Effector memory CD4-positive, alpha-beta T cell (primary cell): ENCODE measurements around the gene RNF43.

Source experiments
- DNase-seq, 3 donors: peaks; one replicate each; pipeline ENCODE4 v3.0.0-alpha.2; 2020
- H3K27ac ChIP-seq: 2 replicates; pipeline ENCODE4 v1.7.0; 2013; ENCODE audit warnings: mild to moderate bottlenecking, low read length, moderate library complexity; ENCODE audit not compliant: insufficient read depth, poor library complexity, severe bottlenecking
- H3K27me3 ChIP-seq: replicated peaks from 2 replicates; pipeline ENCODE4 v1.7.0; 2013; ENCODE audit warnings: mild to moderate bottlenecking, low read length; ENCODE audit not compliant: insufficient read depth, control insufficient read depth, poor library complexity, severe bottlenecking
- H3K36me3 ChIP-seq: 2 replicates; pipeline ENCODE4 v1.7.0; 2013; ENCODE audit warnings: mild to moderate bottlenecking, low read length, moderate library complexity; ENCODE audit not compliant: control insufficient read depth, insufficient read depth
- H3K4me1 ChIP-seq: 2 replicates; pipeline ENCODE4 v1.7.0; 2013; ENCODE audit warnings: low read length, mild to moderate bottlenecking; ENCODE audit not compliant: control insufficient read depth, insufficient read depth, poor library complexity, severe bottlenecking
- H3K4me3 ChIP-seq: 2 replicates; pipeline ENCODE4 v1.7.0; 2013; ENCODE audit warnings: low read length, low read depth, mild to moderate bottlenecking; ENCODE audit not compliant: insufficient read depth, poor library complexity, severe bottlenecking
- H3K9me3 ChIP-seq: 2 replicates; pipeline ENCODE4 v1.7.0; 2013; ENCODE audit warnings: mild to moderate bottlenecking, low read length, moderate library complexity; ENCODE audit not compliant: control insufficient read depth

Gene RNF43

GRCh38 chr17:58421711-58422110 is 4.4 kb upstream of the RNF43 start:
- no peak overlapping the region for H3K4me3 ChIP-seq
- no peaks in the 10 kb centered on the region for H3K4me1 ChIP-seq
- no peaks in the 10 kb centered on the region for H3K9me3 ChIP-seq
- no peaks in the 10 kb centered on the region for H3K27me3 ChIP-seq
- no peak overlapping the region for H3K27ac ChIP-seq
- H3K36me3 ChIP-seq = no peaks in the 10 kb centered on the region
- no peak for DNase-seq

GRCh38 chr17:58420827-58421226 is 3.5 kb upstream of the RNF43 start:
- H3K4me1 ChIP-seq = no peaks in the 10 kb centered on the region
- no peaks in the 10 kb centered on the region for H3K9me3 ChIP-seq
- H3K4me3 ChIP-seq = no peak overlapping the region
- no peaks in the 10 kb centered on the region for H3K36me3 ChIP-seq
- no peaks in the 10 kb centered on the region for H3K27me3 ChIP-seq
- DNase-seq = no peak
- H3K27ac ChIP-seq = no peak overlapping the region

- H3K9me3 ChIP-seq = no peaks in the 10 kb centered on the region
- no peaks in the 10 kb centered on the region for H3K4me1 ChIP-seq
- no peak overlapping the region for H3K4me3 ChIP-seq
- H3K27me3 ChIP-seq = no peaks in the 10 kb centered on the region
- H3K36me3 ChIP-seq = no peaks in the 10 kb centered on the region
- DNase-seq = no peak
- H3K27ac ChIP-seq = no peak overlapping the region
Observed at GRCh38 chr17:58416937-58417299, 416 bp downstream of the RNF43 start.

GRCh38 chr17:58416396-58416795 is 938 bp downstream of the RNF43 start:
- Histone ChIP-seq H3K27ac (no peak overlapping the region), H3K4me3 (no peak overlapping the region), H3K27me3 (no peaks in the 10 kb centered on the region), H3K36me3 (no peaks in the 10 kb centered on the region), H3K9me3 (no peaks in the 10 kb centered on the region), H3K4me1 (no peaks in the 10 kb centered on the region)
- DNase-seq = no peak

- DNase-seq = no peak
- Histone ChIP-seq H3K4me3 (no peak overlapping the region), H3K4me1 (no peaks in the 10 kb centered on the region), H3K27me3 (no peaks in the 10 kb centered on the region), H3K27ac (no peak overlapping the region), H3K36me3 (no peaks in the 10 kb centered on the region), H3K9me3 (no peaks in the 10 kb centered on the region)
Observed at GRCh38 chr17:58415371-58416055, 1.8 kb downstream of the RNF43 start.

- DNase-seq = no peak
- Histone ChIP-seq H3K36me3 (no peaks in the 10 kb centered on the region), H3K9me3 (no peaks in the 10 kb centered on the region), H3K4me1 (no peaks in the 10 kb centered on the region), H3K4me3 (no peak overlapping the region), H3K27me3 (no peaks in the 10 kb centered on the region), H3K27ac (no peak overlapping the region)
Observed at GRCh38 chr17:58414596-58414997, 2.7 kb downstream of the RNF43 start.

GRCh38 chr17:58413684-58414083 is 3.6 kb downstream of the RNF43 start:
- Histone ChIP-seq H3K27me3 (no peaks in the 10 kb centered on the region), H3K27ac (no peak overlapping the region), H3K9me3 (no peaks in the 10 kb centered on the region), H3K36me3 (no peaks in the 10 kb centered on the region), H3K4me3 (no peak overlapping the region), H3K4me1 (no peaks in the 10 kb centered on the region)
- no peak for DNase-seq

- Histone ChIP-seq H3K9me3 (no peaks in the 10 kb centered on the region), H3K4me3 (no peak overlapping the region), H3K27ac (no peak overlapping the region), H3K27me3 (no peaks in the 10 kb centered on the region), H3K36me3 (no peaks in the 10 kb centered on the region), H3K4me1 (no peaks in the 10 kb centered on the region)
- DNase-seq = no peak
Observed at GRCh38 chr17:58412961-58413586, 4.3 kb downstream of the RNF43 start.

- Histone ChIP-seq H3K27me3 (no peaks in the 10 kb centered on the region), H3K27ac (no peak overlapping the region), H3K4me3 (no peak overlapping the region), H3K36me3 (no peaks in the 10 kb centered on the region), H3K4me1 (no peaks in the 10 kb centered on the region), H3K9me3 (no peaks in the 10 kb centered on the region)
- no peak for DNase-seq
Observed at GRCh38 chr17:58412064-58412703, 5.2 kb downstream of the RNF43 start.

GRCh38 chr17:58411408-58411894 is 5.9 kb downstream of the RNF43 start:
- no peaks in the 10 kb centered on the region for H3K9me3 ChIP-seq
- no peaks in the 10 kb centered on the region for H3K4me1 ChIP-seq
- no peak overlapping the region for H3K4me3 ChIP-seq
- H3K36me3 ChIP-seq = no peaks in the 10 kb centered on the region
- no peaks in the 10 kb centered on the region for H3K27me3 ChIP-seq
- no peak for DNase-seq
- no peak overlapping the region for H3K27ac ChIP-seq
